NK-92 (cell line): ENCODE results near the gene CASP12.
"Not testable (repeated sequence)": the region's sequence is repeated elsewhere in the genome, so short reads cannot be mapped to it uniquely, and the experiment has no call there.

Experiments
- DNase-seq: peaks from one replicate; lab custom pipeline; 2025; ENCODE audit not compliant: unreplicated experiment; lab: John Stamatoyannopoulos, UW

The CASP12 gene

GRCh38 chr11:104897891-104898684, at the start of gene CASP12:
CASP12 (minus strand) TSS chr11:104898460.
- DNase-seq: no peak

- no peak for DNase-seq
Measured at GRCh38 chr11:104946907-104947306, 48.6 kb upstream of the CASP12 start.

GRCh38 chr11:104944076-104944475, 45.8 kb upstream of the CASP12 start:
- no peak for DNase-seq

GRCh38 chr11:104943561-104943960, 45.3 kb upstream of the CASP12 start:
- no peak for DNase-seq

GRCh38 chr11:104934594-104934993, 36.3 kb upstream of the CASP12 start:
- no peak for DNase-seq

- not testable (repeated sequence) for DNase-seq
Measured at GRCh38 chr11:104934073-104934472, 35.8 kb upstream of the CASP12 start.

- DNase-seq: no peak
Measured at GRCh38 chr11:104928811-104929210, 30.6 kb upstream of the CASP12 start.

GRCh38 chr11:104926771-104927611, 28.7 kb upstream of the CASP12 start:
- no peak for DNase-seq

- DNase-seq: no peak
Measured at GRCh38 chr11:104925850-104926249, 27.6 kb upstream of the CASP12 start.

- DNase-seq: no peak
Measured at GRCh38 chr11:104918113-104918824, 20.0 kb upstream of the CASP12 start.

GRCh38 chr11:104917271-104918112, 19.2 kb upstream of the CASP12 start:
- no peak for DNase-seq

GRCh38 chr11:104916442-104916841, 18.2 kb upstream of the CASP12 start:
- DNase-seq: no peak

GRCh38 chr11:104912102-104912501, 13.8 kb upstream of the CASP12 start:
- no peak for DNase-seq

- DNase-seq: no peak
Measured at GRCh38 chr11:104908186-104908531, 9.9 kb upstream of the CASP12 start.

GRCh38 chr11:104907521-104908185, 9.4 kb upstream of the CASP12 start:
- DNase-seq: no peak

GRCh38 chr11:104905271-104905670, 7.0 kb upstream of the CASP12 start:
- no peak for DNase-seq

- no peak for DNase-seq
Measured at GRCh38 chr11:104899226-104899625, 966 bp upstream of the CASP12 start.

- no peak for DNase-seq
Measured at GRCh38 chr11:104898685-104899013, 389 bp upstream of the CASP12 start.

- DNase-seq: no peak
Measured at GRCh38 chr11:104895634-104896033, 2.6 kb downstream of the CASP12 start.

GRCh38 chr11:104893876-104894275, 4.4 kb downstream of the CASP12 start:
- no peak for DNase-seq
